Measurements from ENCODE around the gene ZBTB7A.
A peak's percentile ranks its signal among the peaks of the same experiment; 100 is the strongest.

Gene ZBTB7A

GRCh38 chr19:4093643-4094175, 27.0 kb upstream of the ZBTB7A start:
- DNase-seq: no peak

GRCh38 chr19:4090356-4091220, 23.9 kb upstream of the ZBTB7A start:
- DNase-seq: no peak

DNA sequence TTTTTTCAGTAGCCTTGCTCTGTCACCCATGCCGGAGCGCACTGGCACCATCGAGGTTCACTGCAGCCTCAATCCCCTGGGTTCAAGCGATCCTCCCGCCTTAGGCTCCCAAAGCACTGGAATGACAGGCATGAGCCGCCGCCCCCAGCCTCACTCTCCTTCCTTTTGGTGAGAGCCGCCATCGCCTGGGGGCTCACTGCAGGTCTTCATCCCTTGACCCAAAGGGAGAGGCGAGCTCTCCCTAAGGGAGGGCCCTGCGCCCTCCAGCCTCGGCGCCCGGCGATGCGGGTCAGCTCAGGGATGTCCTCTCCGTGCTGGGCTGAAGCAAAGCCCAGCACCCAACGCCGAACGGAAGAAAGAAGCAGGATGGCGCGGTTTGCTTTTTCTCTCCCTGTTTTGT, 23.2 kb upstream of the ZBTB7A start:
- no peak for DNase-seq

DNA sequence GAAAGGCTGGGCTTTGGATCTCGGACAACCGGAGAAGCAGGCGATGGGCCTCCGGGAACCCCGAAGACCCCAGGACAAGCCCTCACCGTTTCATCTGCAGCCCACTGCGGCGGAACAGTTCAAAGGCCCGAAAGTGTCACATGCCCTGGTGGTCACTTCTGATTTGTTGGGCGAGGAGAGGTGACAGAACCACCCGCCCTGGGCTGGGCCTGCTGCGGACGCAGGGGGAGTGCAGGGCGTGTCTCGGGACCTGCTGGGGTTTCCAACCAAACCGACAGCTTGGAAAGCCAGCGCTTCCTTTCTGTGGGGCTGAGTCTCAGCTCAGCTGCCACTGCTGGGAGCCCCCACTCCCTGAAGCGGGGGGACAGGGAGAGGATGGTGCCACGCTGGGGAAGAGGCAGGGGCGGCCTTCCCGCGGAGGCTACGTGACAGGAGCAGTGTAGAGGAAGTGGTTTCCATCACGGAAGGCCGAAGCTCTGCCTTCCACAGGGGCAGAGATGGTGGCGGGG, 22.8 kb upstream of the ZBTB7A start:
- DNase-seq: no peak

- no peak for DNase-seq
These were observed 22.3 kb upstream of the ZBTB7A start for GRCh38 chr19:4088975-4089374.

- no peak for DNase-seq
These were observed 21.3 kb upstream of the ZBTB7A start for GRCh38 chr19:4087787-4088679.

GRCh38 chr19:4086411-4086867, 19.7 kb upstream of the ZBTB7A start:
- no peak for DNase-seq

DNA sequence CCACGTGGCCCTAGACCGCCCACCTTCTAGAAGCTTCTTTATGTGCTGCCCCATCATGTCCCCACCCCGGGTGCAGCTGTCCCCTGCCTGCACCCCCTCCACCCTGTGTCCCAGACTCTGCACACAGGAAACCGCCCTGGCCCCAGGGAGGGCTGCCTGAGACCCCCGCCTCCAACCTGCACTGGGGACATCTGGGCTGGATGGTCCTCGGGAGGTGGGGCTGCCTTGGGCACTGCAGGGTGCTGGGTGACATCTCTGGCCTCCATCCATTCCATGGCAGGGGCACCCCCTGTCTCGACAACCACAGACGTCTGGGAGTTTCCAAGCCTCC, 17.8 kb upstream of the ZBTB7A start:
- DNase-seq: no peak

- DNase-seq: peak; percentile 68
These were observed 17.2 kb upstream of the ZBTB7A start for GRCh38 chr19:4083677-4084546.

GRCh38 chr19:4082172-4082571, 15.5 kb upstream of the ZBTB7A start:
- DNase-seq: no peak

- no peak for DNase-seq
These were observed 14.9 kb upstream of the ZBTB7A start for GRCh38 chr19:4081441-4082129.

DNA sequence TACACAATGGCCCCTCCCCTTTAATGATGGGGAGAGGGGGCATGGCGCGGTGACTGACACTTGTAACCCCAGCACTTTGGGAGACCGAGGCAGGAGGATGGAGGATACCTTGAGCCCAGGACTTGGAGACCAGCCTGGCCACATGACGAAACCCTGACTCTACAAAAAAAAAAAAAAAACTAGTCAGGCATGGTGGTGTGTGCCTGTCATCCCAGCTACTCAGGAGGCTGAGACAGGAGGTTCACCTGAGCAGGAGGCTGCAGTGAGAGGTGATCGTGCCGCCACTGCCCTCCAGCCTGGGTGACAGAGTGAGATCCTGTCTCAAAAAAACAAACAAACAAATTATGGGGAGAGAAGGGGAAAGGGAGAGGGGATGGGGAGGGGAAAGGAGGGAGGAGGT, 13.8 kb upstream of the ZBTB7A start:
- no peak for DNase-seq

DNA sequence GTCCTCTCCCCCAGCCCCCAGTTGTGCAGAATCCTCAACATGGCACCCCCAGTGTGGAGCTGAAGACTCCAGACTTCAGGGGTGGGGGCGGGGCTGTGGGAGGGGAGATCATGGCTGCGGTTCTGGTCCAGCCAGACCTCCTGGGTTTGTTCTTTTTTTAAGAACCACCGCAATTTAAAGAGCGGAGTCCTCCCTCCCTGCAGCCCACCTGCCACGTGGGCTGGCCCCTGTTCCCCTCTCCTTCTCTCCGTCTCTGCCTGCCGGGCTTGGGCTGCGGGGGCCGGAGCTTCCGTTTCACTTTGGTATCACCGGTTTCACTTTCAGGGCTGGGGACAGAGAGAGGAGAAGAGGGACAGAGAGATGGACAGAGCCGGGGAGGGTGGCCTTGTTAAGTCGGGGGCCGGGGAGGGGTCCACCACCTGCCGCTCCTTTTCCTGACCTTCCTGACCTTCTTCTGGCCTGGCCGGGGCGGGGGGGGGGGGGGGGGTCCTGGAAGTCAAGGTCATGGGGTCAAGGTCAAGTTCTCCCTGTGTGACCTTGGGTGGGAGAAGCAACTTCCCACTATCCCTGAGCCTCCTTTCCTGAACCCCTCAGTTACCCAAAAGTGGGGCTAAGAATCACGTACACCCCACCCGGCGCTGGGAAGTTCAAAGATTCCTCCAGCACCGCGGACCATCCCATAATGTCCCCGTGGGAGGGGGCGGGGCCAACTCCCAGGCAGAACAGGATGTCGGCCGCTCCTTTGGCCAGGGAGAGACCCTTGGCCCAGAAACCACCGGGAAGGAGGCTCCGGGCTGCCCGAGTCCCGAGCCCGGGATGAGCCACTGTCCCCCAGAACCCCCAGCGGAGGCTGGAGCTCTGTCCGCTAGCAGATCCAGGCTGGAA, 11.3 kb upstream of the ZBTB7A start:
- DNase-seq: peak; percentile 75

DNA sequence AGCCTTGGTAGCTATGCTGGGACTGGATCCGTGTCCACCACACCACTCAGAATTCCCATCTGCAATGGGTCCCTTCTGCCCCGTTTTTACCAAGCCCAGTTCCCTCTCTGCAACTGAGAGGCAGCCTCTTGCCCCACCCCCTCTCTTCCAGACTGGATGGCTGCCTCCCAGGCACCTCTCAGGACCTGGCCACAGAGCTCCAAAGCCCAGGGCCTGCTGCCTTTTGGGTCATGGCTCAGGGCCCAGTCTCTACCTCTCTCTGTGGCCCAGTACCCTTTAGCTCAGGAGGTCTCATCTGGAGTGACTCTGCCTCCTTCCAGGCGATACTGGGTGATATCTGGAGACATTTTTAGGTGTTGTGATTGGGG, 10.3 kb upstream of the ZBTB7A start:
- no peak for DNase-seq

DNA sequence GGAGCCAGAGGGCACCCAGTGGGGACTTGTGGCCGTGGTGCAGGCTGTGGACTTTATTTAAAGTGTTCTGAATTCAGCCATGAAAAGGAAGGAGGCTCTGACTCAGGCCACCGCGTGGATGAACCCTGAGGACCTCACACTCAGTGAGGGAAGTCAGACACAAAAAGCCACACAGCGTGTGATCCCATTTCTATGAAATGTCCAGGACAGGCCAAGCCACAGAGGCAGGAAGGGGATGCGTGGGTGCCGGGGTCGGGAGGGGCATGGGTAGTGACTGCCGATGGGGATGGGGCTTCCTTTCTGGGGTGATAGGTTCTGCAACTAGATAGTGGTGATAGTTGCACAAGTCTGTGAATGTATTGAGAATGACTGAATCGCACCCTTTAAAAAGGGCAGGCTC, 8.7 kb upstream of the ZBTB7A start:
- DNase-seq: no peak

DNA sequence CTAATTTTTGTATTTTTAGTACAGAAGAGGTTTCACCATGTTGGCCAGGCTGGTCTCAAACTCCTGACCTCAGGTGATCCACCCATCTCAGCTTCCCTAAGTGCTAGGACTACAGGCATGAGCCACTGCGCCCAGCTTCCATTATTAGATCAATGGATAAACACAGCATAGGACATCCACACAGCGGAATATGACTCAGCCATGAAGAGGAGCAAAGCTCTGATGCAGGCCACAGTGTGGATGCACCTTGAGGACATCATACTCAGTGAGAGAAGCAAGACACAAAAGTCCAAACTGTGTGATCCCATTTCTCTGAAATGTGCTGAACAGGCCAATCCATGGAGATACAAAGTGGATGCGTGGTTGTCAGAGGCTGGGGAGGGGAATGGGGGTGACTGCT, 4.9 kb upstream of the ZBTB7A start:
- DNase-seq: no peak

GRCh38 chr19:4069331-4069959, 2.7 kb upstream of the ZBTB7A start:
- no peak for DNase-seq

DNA sequence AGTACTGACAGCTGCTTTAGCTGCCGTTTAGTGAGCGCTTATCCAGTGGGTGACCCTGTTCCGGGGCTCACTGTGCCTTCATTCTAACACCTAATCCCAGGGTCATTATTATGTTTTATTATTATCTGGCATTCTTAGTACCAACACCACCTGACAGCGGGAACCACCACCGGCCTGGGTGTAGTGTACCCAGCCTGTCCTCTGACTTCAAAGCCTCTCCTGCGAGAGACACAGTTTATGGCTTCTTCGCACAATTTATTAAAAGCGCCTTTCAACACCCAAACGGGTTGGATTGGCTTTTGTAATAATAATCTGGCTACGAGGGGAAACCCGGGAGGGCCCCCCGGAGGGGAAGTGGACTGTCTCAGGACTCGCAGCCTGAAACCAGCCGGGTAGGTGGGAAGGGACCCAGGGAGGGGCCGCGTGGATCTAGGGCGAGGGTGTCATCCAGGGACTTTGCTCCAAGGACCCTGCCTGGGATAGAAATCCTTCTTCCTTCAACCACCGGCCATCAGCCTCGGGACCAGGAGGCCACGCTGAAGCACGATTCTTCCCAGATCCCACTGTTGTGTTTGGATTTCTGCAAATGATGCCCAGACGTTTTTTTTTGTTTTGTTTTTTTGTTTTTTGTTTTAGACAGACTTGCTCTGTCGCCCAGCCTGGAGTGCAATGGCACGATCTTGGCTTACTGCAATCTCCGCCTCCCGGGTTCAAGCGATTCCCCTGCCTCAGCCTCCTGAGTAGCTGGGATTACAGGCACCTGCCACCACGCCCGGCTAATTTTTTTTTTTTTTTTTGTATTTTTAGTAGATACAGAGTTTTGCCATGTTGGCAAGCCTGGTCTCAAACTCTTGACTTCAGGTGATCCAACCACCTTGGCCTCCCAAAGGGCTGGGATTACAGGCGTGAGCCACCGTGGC, 1.6 kb upstream of the ZBTB7A start:
- DNase-seq: peak; percentile 24

GRCh38 chr19:4067396-4068046, 822 bp upstream of the ZBTB7A start:
- peak; percentile 62 for DNase-seq

Measured in left hindlimb (tissue), 1 donor.